Activated T-cell treated with anti-CD3 and anti-CD28 coated beads, Interleukin-2, amount 50 U/mL, for 24 hours (primary cell): ENCODE results near the gene TMEM260.
"Not testable (repeated sequence)": the region's sequence is repeated elsewhere in the genome, so short reads cannot be mapped to it uniquely, and the experiment has no call there.

Source experiments
- DNase-seq: peaks from one replicate; pipeline ENCODE4 v3.0.0-alpha.2; 2020
- H3K27ac Mint-ChIP-seq: 2 replicates; pipeline ENCODE4 v1.8.0; 2020; ENCODE audit warnings: mild to moderate bottlenecking, mixed read lengths
- H3K27me3 Mint-ChIP-seq: 2 replicates; pipeline ENCODE4 v1.8.0; 2020; ENCODE audit warnings: mixed read lengths
- H3K36me3 Mint-ChIP-seq: 2 replicates; pipeline ENCODE4 v1.8.0; 2020; ENCODE audit warnings: low read depth, mixed read lengths
- H3K4me1 Mint-ChIP-seq: 2 replicates; pipeline ENCODE4 v1.8.0; 2020; ENCODE audit warnings: low read depth, mixed read lengths
- H3K4me3 Mint-ChIP-seq: 2 replicates; pipeline ENCODE4 v1.8.0; 2020; ENCODE audit warnings: mild to moderate bottlenecking, moderate library complexity, mixed read lengths
- H3K9me3 Mint-ChIP-seq: 2 replicates; pipeline ENCODE4 v1.8.0; 2020; ENCODE audit warnings: mixed read lengths

The TMEM260 gene

GRCh38 chr14:56676042-56676441 lies 96.4 kb downstream of the TMEM260 start:
- DNase-seq = no peak
- Mint-ChIP-seq H3K4me1 (no peaks in the 10 kb centered on the region), H3K27me3 (no peaks in the 10 kb centered on the region), H3K4me3 (no peak overlapping the region), H3K9me3 (peaks cover 2% of the 10 kb centered on the region), H3K36me3 (no peaks in the 10 kb centered on the region), H3K27ac (no peak overlapping the region)

GRCh38 chr14:56678838-56679237 lies 99.2 kb downstream of the TMEM260 start:
- H3K9me3 Mint-ChIP-seq = peaks cover 2% of the 10 kb centered on the region
- DNase-seq = no peak
- no peak overlapping the region for H3K27ac Mint-ChIP-seq
- H3K27me3 Mint-ChIP-seq = no peaks in the 10 kb centered on the region
- H3K36me3 Mint-ChIP-seq = no peaks in the 10 kb centered on the region
- no peaks in the 10 kb centered on the region for H3K4me1 Mint-ChIP-seq
- H3K4me3 Mint-ChIP-seq = no peak overlapping the region

- Mint-ChIP-seq H3K27me3 (peaks cover 3% of the 10 kb centered on the region), H3K4me1 (no peaks in the 10 kb centered on the region), H3K36me3 (no peaks in the 10 kb centered on the region), H3K4me3 (no peak overlapping the region), H3K27ac (no peak overlapping the region), H3K9me3 (no peaks in the 10 kb centered on the region)
- no peak for DNase-seq
Measured at GRCh38 chr14:56686416-56686815, 106.8 kb downstream of the TMEM260 start.

DNA sequence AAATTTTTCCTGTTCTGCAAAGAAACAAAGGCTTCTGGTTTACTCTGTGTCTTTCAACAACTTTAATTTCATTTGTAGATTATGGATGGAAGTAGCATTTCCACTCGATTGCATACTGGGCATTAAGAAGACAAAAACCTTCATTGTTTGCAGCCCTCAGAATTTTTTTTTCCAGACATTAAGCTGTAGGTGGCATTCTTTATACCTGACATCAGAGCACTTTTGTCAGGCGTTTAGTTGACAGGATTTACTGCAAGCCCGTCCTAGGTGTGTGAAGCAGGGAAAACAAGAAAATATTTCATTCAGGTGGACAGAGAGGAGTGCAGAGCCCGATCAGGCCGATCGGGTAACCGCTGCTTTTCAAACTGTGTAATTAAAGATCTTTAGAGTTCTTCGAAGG lies 107.5 kb downstream of the TMEM260 start:
- H3K27me3 Mint-ChIP-seq = peaks cover 3% of the 10 kb centered on the region
- no peaks in the 10 kb centered on the region for H3K36me3 Mint-ChIP-seq
- H3K4me1 Mint-ChIP-seq = no peaks in the 10 kb centered on the region
- H3K4me3 Mint-ChIP-seq = no peak overlapping the region
- no peaks in the 10 kb centered on the region for H3K9me3 Mint-ChIP-seq
- DNase-seq = no peak
- H3K27ac Mint-ChIP-seq = no peak overlapping the region

- H3K27me3 Mint-ChIP-seq = peaks cover 23% of the 10 kb centered on the region
- H3K27ac Mint-ChIP-seq = no peak overlapping the region
- DNase-seq = no peak
- no peaks in the 10 kb centered on the region for H3K9me3 Mint-ChIP-seq
- H3K36me3 Mint-ChIP-seq = no peaks in the 10 kb centered on the region
- H3K4me3 Mint-ChIP-seq = no peak overlapping the region
- H3K4me1 Mint-ChIP-seq = no peaks in the 10 kb centered on the region
Measured at GRCh38 chr14:56694609-56695008, 115.0 kb downstream of the TMEM260 start.

GRCh38 chr14:56695216-56695615 lies 115.6 kb downstream of the TMEM260 start:
- H3K9me3 Mint-ChIP-seq, DNase-seq, H3K4me3 Mint-ChIP-seq, H3K36me3 Mint-ChIP-seq, H3K27ac Mint-ChIP-seq, H3K4me1 Mint-ChIP-seq: not testable (repeated sequence)
- peaks cover 23% of the 10 kb centered on the region for H3K27me3 Mint-ChIP-seq
